SJCRH30 (cell line): Measurements from ENCODE around the gene FAM171A1. TPM values are rescaled to one million over a fixed set of nuclear protein-coding genes. Genes with fewer than 3 reads are reported as not detected.
"Not testable (repeated sequence)": the region's sequence is repeated elsewhere in the genome, so short reads cannot be mapped to it uniquely, and the experiment has no call there.

Source experiments
- DNase-seq, 2 experiments: peaks; one replicate each; pipeline ENCODE4 v3.0.0-alpha.2; 2015 to 2020
- H3K27ac ChIP-seq: fragments of 250-450 bp; sonication (Bioruptor Pico); 2 replicates; pipeline ENCODE4 v1.5.1; 2020; ENCODE audit warnings: mild to moderate bottlenecking, moderate library complexity
- H3K27me3 ChIP-seq: fragments of 250-450 bp; sonication (Bioruptor Pico); 2 replicates; pipeline ENCODE4 v1.5.1; 2020; ENCODE audit warnings: mild to moderate bottlenecking, moderate library complexity
- H3K36me3 ChIP-seq: fragments of 250-450 bp; sonication (Bioruptor Pico); 2 replicates; pipeline ENCODE4 v1.5.1; 2020; ENCODE audit warnings: mild to moderate bottlenecking, moderate library complexity
- H3K4me1 ChIP-seq: fragments of 250-450 bp; sonication (Bioruptor Pico); 2 replicates; pipeline ENCODE4 v1.5.1; 2020; ENCODE audit warnings: mild to moderate bottlenecking, moderate library complexity
- H3K4me3 ChIP-seq: fragments of 250-450 bp; sonication (Bioruptor Pico); 2 replicates; pipeline ENCODE4 v1.5.1; 2020; ENCODE audit warnings: mild to moderate bottlenecking, moderate library complexity
- H3K9me3 ChIP-seq: fragments of 250-450 bp; sonication (Bioruptor Pico); replicated peaks from 2 replicates; pipeline ENCODE4 v1.5.1; 2020; ENCODE audit warnings: mild to moderate bottlenecking, moderate library complexity
- total RNA-seq: library from RNA; depleted of rRNA; stranded (reverse); fragments of >200 nt; shearing (Covaris generic); gene quantifications from 2 replicates; pipeline ENCODE4 v1.2.3, GENCODE V29; 2014; rRNA removed

The FAM171A1 gene
- total RNA-seq, result 19.6 and 22.3 TPM in 2 replicates

DNA sequence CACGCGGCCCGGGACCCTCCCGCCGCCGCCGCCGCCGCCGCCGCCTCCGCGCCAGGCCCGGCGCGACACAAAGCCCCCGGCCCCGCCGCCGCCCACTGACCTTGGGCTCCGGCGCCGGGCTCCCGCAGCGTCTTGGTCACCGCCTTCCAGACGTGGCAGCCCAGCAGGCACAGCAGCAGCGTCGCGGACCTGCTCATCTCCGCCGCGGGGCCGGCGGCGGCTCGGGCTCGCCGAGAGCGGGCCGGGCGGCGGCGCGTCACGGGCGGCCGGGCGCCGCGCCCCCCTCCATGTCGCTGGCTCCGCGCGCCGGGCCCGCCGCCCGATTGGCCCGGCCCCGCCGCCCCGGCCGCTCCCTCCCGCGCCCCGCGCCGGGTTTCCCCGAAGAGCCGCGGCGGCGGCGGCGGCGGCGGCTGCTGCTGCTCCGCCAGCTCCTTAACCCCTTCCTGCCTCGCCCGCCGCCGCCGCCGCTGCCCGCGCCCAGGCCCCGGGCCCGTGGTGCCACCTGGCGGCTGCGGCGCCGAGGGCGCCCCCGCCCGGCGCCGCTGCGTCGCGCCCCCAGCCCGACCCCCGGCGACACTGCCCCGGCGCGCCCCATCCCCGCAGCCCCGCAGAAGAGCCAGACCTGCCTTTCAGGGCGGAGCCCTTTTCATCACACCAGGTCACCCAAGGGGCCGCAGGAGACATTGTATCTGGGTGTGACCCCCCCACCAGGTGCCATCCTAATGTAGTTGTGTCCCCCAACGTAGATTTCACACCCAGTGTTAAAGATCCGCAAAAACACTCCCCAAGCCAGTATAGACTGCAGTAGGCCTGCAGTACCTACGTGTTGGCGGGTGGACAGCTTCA is at the start of gene FAM171A1:
TSS of gene FAM171A1 (minus strand) at position 434 of the 846 bp plus-strand sequence. CDS start at position 197, 237 bp downstream.
- Histone ChIP-seq H3K27me3 (no peaks in the 10 kb centered on the region), H3K9me3 (no peaks in the 10 kb centered on the region), H3K27ac (peak within 1 kb of the TSS; percentile 62; the same call in 1 of the 2 replicates), H3K4me3 (peak within 1 kb of the TSS; percentile 97), H3K36me3 (no peaks in the 10 kb centered on the region), H3K4me1 (no peaks in the 10 kb centered on the region)
- peak; percentile 65 to 70 for DNase-seq

- DNase-seq, result no peak
- Histone ChIP-seq H3K27me3 (no peaks in the 10 kb centered on the region), H3K4me3 (no peak overlapping the region), H3K27ac (no peak overlapping the region), H3K4me1 (no peaks in the 10 kb centered on the region), H3K9me3 (no peaks in the 10 kb centered on the region), H3K36me3 (no peaks in the 10 kb centered on the region)
Observed at GRCh38 chr10:15420858-15421257, 49.8 kb upstream of the FAM171A1 start.

DNA sequence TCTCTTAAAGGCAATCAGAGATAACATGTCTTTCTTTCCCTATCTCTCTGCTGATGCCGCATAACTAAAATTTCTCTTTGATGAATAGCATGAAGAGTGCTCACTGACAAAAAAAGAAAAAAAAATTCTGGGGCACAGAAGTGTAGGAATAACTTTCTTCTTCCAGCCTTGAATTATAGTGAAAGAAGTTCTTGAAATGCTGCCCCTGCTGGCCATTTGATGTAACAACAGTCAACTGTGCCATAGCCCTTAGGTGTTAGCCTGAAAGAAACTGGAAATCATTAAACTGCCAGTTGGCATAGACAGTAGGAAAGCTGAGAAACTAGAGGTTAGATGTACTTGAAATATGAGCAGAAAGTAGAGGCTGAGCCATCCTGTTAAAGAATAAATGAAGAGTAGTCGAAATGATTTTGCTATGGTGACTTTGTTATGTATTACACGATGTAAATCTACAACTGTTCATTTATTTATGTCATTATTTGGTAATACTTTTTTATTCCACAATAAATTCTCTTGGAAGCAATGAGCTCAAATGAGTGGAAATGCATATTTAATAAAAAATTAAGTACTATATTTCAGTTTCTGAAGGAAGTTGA is 48.3 kb upstream of the FAM171A1 start:
- no peaks in the 10 kb centered on the region for H3K36me3 ChIP-seq
- H3K4me3 ChIP-seq, result no peak overlapping the region
- H3K9me3 ChIP-seq, result no peaks in the 10 kb centered on the region
- H3K4me1 ChIP-seq, result no peaks in the 10 kb centered on the region
- H3K27me3 ChIP-seq, result no peaks in the 10 kb centered on the region
- DNase-seq, result peak; percentile 24 to 68
- no peak overlapping the region for H3K27ac ChIP-seq

GRCh38 chr10:15416034-15416433 is 44.9 kb upstream of the FAM171A1 start:
- no peaks in the 10 kb centered on the region for H3K4me1 ChIP-seq
- no peaks in the 10 kb centered on the region for H3K36me3 ChIP-seq
- no peak for DNase-seq
- no peaks in the 10 kb centered on the region for H3K27me3 ChIP-seq
- H3K9me3 ChIP-seq, result no peaks in the 10 kb centered on the region
- H3K27ac ChIP-seq, result no peak overlapping the region
- no peak overlapping the region for H3K4me3 ChIP-seq

GRCh38 chr10:15411010-15411409 is 39.9 kb upstream of the FAM171A1 start:
- Histone ChIP-seq H3K27me3 (no peaks in the 10 kb centered on the region), H3K27ac (no peak overlapping the region), H3K36me3 (no peaks in the 10 kb centered on the region), H3K4me1 (no peaks in the 10 kb centered on the region), H3K4me3 (no peak overlapping the region), H3K9me3 (no peaks in the 10 kb centered on the region)
- no peak for DNase-seq

DNA sequence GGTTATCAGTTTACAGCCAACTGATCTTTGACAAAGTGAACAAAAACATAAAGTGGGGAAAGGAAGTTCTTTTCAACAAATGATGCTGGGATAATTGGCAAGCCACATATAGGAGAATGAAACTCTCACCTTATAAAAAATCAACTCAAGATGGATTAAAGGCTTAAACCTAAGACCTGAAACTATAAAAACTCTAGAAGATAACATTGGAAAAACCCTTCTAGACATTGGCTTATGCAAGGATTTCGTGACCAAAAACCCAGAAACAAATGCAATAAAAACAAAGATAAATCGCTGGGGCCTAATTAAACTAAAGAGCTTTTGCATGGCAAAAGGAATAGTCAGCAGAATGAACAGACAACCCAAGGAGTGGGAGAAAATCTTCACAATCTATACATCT is 38.3 kb upstream of the FAM171A1 start:
- H3K9me3 ChIP-seq, H3K36me3 ChIP-seq, H3K27ac ChIP-seq, H3K4me1 ChIP-seq, H3K4me3 ChIP-seq, H3K27me3 ChIP-seq, DNase-seq: not testable (repeated sequence)

DNA sequence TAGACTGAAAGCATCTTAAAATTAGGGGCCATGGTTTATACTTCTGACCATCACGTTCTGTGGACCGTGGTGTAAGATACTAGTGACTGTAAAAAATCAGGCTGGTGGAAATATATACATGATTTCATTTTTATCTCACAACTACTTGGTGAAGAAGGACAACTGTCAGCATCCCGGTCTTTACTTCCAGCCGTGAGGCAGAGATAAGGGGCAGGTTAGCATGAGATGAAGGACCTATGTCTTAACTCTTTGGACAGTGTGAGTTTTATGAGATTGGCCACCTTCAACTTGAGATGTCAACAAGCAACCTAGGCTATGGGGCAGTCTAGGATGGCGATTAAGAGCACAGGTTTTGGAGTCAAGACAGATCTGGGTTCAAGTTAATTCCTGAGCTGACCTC is 37.5 kb upstream of the FAM171A1 start:
- H3K9me3 ChIP-seq, result no peaks in the 10 kb centered on the region
- no peaks in the 10 kb centered on the region for H3K4me1 ChIP-seq
- DNase-seq, result no peak
- no peaks in the 10 kb centered on the region for H3K27me3 ChIP-seq
- no peaks in the 10 kb centered on the region for H3K36me3 ChIP-seq
- H3K4me3 ChIP-seq, result no peak overlapping the region
- H3K27ac ChIP-seq, result no peak overlapping the region

GRCh38 chr10:15405319-15405718 is 34.2 kb upstream of the FAM171A1 start:
- H3K27ac ChIP-seq, result no peak overlapping the region
- H3K4me3 ChIP-seq, result no peak overlapping the region
- no peaks in the 10 kb centered on the region for H3K27me3 ChIP-seq
- no peak for DNase-seq
- H3K9me3 ChIP-seq, result no peaks in the 10 kb centered on the region
- H3K4me1 ChIP-seq, result no peaks in the 10 kb centered on the region
- H3K36me3 ChIP-seq, result no peaks in the 10 kb centered on the region

GRCh38 chr10:15401382-15401781 is 30.3 kb upstream of the FAM171A1 start:
- Histone ChIP-seq H3K27ac (no peak overlapping the region), H3K27me3 (no peaks in the 10 kb centered on the region), H3K36me3 (no peaks in the 10 kb centered on the region), H3K4me3 (no peak overlapping the region), H3K9me3 (no peaks in the 10 kb centered on the region), H3K4me1 (no peaks in the 10 kb centered on the region)
- no peak for DNase-seq

DNA sequence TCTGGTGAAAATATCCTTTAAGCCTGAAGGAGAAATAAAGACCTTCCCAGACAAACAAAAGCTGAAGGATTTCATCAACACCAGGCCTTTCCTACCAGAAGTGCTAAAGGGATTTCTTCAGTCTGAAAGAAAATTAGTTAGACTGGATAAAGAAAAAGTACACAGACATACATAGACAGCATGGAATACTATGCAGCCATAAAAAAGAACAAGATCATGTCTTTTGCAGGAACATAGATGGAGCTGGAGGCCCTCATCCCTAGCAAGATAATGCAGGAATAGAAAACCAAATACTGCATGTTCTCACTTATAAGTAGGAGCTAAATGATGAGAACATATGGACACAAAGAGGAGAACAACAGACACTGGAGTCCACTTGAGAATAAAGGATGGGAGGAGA is 29.4 kb upstream of the FAM171A1 start:
- not testable (repeated sequence) for H3K36me3 ChIP-seq, H3K9me3 ChIP-seq, H3K27ac ChIP-seq, H3K4me1 ChIP-seq, H3K4me3 ChIP-seq, H3K27me3 ChIP-seq, DNase-seq

DNA sequence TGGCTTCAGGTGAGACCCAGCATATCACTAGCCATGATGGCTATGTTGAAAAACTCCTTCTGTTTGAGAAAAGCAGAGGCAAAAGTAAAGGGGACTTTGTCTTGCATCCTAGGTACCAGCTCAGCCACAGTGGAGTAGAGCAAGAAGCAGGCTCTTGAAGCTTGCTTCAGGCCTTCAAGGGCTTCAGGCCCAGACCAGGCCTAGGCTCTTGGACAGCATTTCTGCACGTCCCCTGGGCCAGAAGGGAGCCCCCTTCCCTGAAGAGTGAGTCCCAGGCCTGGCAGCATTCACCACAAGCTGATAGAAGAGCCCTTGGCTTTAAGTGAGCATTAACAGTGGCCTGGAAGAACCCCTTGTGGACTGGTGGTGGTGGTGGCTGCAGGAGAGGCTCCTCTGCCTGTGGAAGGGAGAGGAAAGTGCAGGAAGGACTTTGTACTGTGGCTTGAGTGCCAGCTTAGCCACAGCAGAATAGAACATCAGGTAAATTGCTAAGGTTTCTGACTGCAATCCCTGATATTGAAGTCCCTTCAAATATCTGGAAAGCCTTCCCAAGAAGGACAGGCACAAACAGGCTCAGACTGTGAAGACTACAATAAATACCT is 28.1 kb upstream of the FAM171A1 start:
- Histone ChIP-seq H3K4me3 (no peak overlapping the region), H3K9me3 (no peaks in the 10 kb centered on the region), H3K4me1 (no peaks in the 10 kb centered on the region), H3K27ac (no peak overlapping the region), H3K36me3 (no peaks in the 10 kb centered on the region), H3K27me3 (no peaks in the 10 kb centered on the region)
- no peak for DNase-seq

DNA sequence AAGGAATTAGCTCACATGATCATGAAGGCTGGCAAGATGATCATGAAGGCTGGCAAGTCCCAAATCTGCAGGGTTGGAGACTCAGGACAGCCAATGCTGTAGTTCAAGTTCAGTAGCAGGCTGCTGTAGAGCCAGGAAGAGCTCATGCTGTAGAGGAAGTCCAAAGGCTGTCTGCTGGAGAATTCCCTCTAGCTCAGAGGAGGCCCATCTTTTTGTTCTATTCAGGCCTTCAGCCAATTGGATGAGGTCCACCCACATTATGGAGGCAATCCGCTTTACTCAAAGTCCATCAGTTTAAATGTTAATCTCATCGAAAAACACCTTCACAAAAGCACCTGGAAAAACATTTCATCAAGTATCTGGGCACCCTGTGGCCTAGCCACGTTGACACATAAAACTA is 24.8 kb upstream of the FAM171A1 start:
- Histone ChIP-seq H3K9me3 (no peaks in the 10 kb centered on the region), H3K4me1 (no peaks in the 10 kb centered on the region), H3K36me3 (no peaks in the 10 kb centered on the region), H3K27me3 (no peaks in the 10 kb centered on the region), H3K27ac (no peak overlapping the region), H3K4me3 (no peak overlapping the region)
- no peak for DNase-seq

GRCh38 chr10:15393139-15393825 is 22.2 kb upstream of the FAM171A1 start:
- no peaks in the 10 kb centered on the region for H3K4me1 ChIP-seq
- H3K27ac ChIP-seq, result no peak overlapping the region
- no peaks in the 10 kb centered on the region for H3K36me3 ChIP-seq
- H3K4me3 ChIP-seq, result no peak overlapping the region
- no peaks in the 10 kb centered on the region for H3K9me3 ChIP-seq
- no peaks in the 10 kb centered on the region for H3K27me3 ChIP-seq
- DNase-seq, result no peak

DNA sequence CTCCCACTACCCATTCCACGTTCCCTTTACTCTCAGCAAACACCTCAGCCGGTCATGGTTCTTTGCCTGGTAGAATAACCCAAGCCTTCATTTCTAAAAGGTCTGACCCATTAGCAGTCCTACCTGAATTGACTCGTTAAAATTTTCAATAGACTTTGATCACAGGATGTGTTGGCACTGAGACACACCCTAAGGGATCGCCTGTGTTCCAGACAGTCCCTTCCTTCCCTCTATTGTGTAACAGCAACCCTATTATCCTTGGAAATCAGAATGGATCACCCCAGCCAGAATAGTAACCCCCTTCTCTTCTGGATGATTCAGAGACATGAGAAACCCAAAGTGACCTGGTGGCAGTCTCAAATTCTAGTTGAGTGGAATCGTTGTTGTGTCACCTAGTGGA is 20.4 kb upstream of the FAM171A1 start:
- Histone ChIP-seq H3K36me3 (no peaks in the 10 kb centered on the region), H3K9me3 (no peaks in the 10 kb centered on the region), H3K27me3 (no peaks in the 10 kb centered on the region), H3K27ac (no peak overlapping the region), H3K4me1 (no peaks in the 10 kb centered on the region), H3K4me3 (no peak overlapping the region)
- no peak for DNase-seq

DNA sequence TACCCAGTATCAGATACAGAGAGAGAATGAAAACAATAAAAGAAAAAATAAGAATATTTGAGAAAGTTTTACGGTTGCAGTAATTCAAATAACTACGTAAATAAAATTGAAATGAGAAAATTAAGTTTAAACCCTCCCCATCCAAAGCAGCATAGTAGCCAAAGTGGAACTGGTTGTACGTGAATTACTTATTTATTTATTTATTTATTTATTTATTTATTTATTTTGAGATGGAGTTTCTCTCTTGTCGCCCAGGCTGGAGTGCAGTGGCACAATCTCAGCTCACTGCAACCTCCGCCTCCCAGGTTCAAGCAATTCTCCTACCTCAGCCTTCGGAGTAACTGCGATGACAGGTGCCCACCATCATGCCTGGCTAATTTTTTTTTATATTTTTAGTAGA is 17.1 kb upstream of the FAM171A1 start:
- H3K4me3 ChIP-seq, H3K4me1 ChIP-seq, H3K9me3 ChIP-seq, H3K27ac ChIP-seq, H3K36me3 ChIP-seq, H3K27me3 ChIP-seq, DNase-seq: not testable (repeated sequence)
